HepG2 (cell line): ENCODE results near the gene ELMO2. TPM values are rescaled to one million over a fixed set of nuclear protein-coding genes. Genes with fewer than 3 reads are reported as not detected.

ENCODE experiments used
- ATAC-seq: fragments of 200-7000 bp; cut with Tn5 transposase; 3 replicates; pipeline ENCODE4 v1.9.1; 2020; ENCODE audit warnings: mild to moderate bottlenecking, moderate library complexity
- BruUV-seq: library from RNA; stranded (reverse); fragments of 400-500 nt; replicated peaks from 2 replicates; lab custom pipeline; 2021; lab: Mats Ljungman, UMichigan
- CTCF ChIA-PET: fragments of 300-600 bp; formaldehyde crosslinking; extraction: SDS; loops from one replicate; lab custom pipeline; 2021; ENCODE audit warnings: low total read pairs, inconsistent platforms, low intra/inter-chr PET ratio; lab: Yijun Ruan, JAX
- POLR2A ChIA-PET: fragments of 350-600 bp; sonication (Branson Sonifier 250); formaldehyde crosslinking; loops from one replicate; lab custom pipeline; 2020; ENCODE audit warnings: antibody characterized with exemption, inconsistent platforms; lab: Yijun Ruan, JAX
- DNase-seq: peaks from one replicate; pipeline ENCODE4 v3.0.0-alpha.2; 2015; ENCODE audit warnings: low spot score
- FAIRE-seq: peaks from 3 replicates; lab custom pipeline; 2011; peaks lifted over from hg19 to GRCh38; lab: Jason Lieb, UNC
- H2AFZ ChIP-seq: one replicate; pipeline ENCODE4 v1.6.1; 2011; ENCODE audit warnings: low read length, inconsistent platforms
- H3K27ac ChIP-seq: fragments of 300-600 bp; 3 replicates; pipeline ENCODE4 v1.8.0; 2011; ENCODE audit warnings: mixed run types, mild to moderate bottlenecking, mixed read lengths, low read length, inconsistent platforms; ENCODE audit not compliant: insufficient read depth; ENCODE audit errors: extremely low read length
- H3K27me3 ChIP-seq, 2 experiments: fragments of 200-600 bp in 1 of 2; 2 replicates in 1 of 2; 3 replicates in 1 of 2; pipeline versions ENCODE4 v1.6.0 to v1.8.0; 2011; ENCODE audit warnings: low read length in 2 of 2, mild to moderate bottlenecking in 2 of 2, moderate library complexity in 2 of 2, inconsistent platforms in 1 of 2; ENCODE audit not compliant: insufficient read depth in 2 of 2, control insufficient read depth in 1 of 2
- H3K36me3 ChIP-seq, 2 experiments: fragments of 200-600 bp in 1 of 2; replicated peaks in 1 of 2; 2 replicates in 1 of 2; 3 replicates in 1 of 2; pipeline versions ENCODE4 v1.5.1 to v1.8.0; 2011; ENCODE audit warnings: low read length in 2 of 2, inconsistent platforms in 1 of 2; ENCODE audit not compliant: insufficient read depth in 2 of 2, control insufficient read depth in 1 of 2
- H3K4me1 ChIP-seq: 2 replicates; pipeline ENCODE4 v1.5.1; 2012; ENCODE audit warnings: low read length, inconsistent platforms; ENCODE audit not compliant: insufficient read depth
- H3K4me2 ChIP-seq: 2 replicates; pipeline ENCODE4 v1.6.0; 2011; ENCODE audit warnings: low read depth, low read length, inconsistent platforms
- H3K4me3 ChIP-seq, 3 experiments: fragments of 200-600 bp in 1 of 3; sonication (generic), shearing (Covaris generic) in 1 of 3; replicated peaks in 1 of 3; 2 replicates each; pipeline ENCODE4 v1.5.1; 2011 to 2016; ENCODE audit warnings: low read length in 3 of 3, inconsistent platforms in 2 of 3, low read depth in 2 of 3, mild to moderate bottlenecking in 2 of 3, control low read depth in 1 of 3, mixed read lengths in 1 of 3; ENCODE audit not compliant: insufficient read depth in 1 of 3
- H3K79me2 ChIP-seq: one replicate; pipeline ENCODE4 v1.6.1; 2011; ENCODE audit warnings: low read length, inconsistent platforms; ENCODE audit not compliant: insufficient read depth
- H3K9ac ChIP-seq: 2 replicates; pipeline ENCODE4 v1.6.0; 2011; ENCODE audit warnings: mild to moderate bottlenecking, low read depth, low read length, inconsistent platforms; ENCODE audit not compliant: insufficient read depth
- H3K9me3 ChIP-seq: 2 replicates; pipeline ENCODE4 v1.5.1; 2012; ENCODE audit warnings: mild to moderate bottlenecking, low read length
- H4K20me1 ChIP-seq: 2 replicates; pipeline ENCODE4 v1.6.0; 2011; ENCODE audit warnings: inconsistent platforms, mild to moderate bottlenecking, low read length, moderate library complexity; ENCODE audit not compliant: insufficient read depth
- CEBPB ChIP-seq: IDR thresholded peaks from 2 replicates; pipeline ENCODE4 v1.6.1; 2011; ENCODE audit warnings: low read depth, low read length, improper control_type of control experiment, borderline replicate concordance
- DDIT3 ChIP-seq: sonication (generic); formaldehyde crosslinking; IDR thresholded peaks from 2 replicates; pipeline ENCODE4 v1.4.0; 2020; ENCODE audit warnings: mild to moderate bottlenecking, missing genetic modification reagents
- GATAD2A ChIP-seq: IDR thresholded peaks from 2 replicates; pipeline ENCODE4 v1.6.1; 2016
- GTF3A ChIP-seq: sonication (generic); formaldehyde crosslinking; conservative IDR thresholded peaks from 2 replicates; pipeline ENCODE4 v1.4.0; 2020; ENCODE audit warnings: mild to moderate bottlenecking, missing genetic modification reagents
- HCFC1 ChIP-seq: fragments of 150-350 bp; IDR thresholded peaks from 2 replicates; pipeline ENCODE4 v1.6.1; 2014; ENCODE audit warnings: low read depth, low read length
- IKZF1 ChIP-seq: fragments of 450-650 bp; IDR thresholded peaks from 2 replicates; pipeline ENCODE4 v1.7.1; 2016
- RAD21 ChIP-seq: fragments of 450-650 bp; formaldehyde crosslinking; IDR thresholded peaks from 2 replicates; pipeline ENCODE4 v1.5.0; 2020; ENCODE audit warnings: mild to moderate bottlenecking
- SP5 ChIP-seq: IDR thresholded peaks from 2 replicates; pipeline ENCODE4 v1.6.1; 2016; ENCODE audit warnings: low read depth, borderline replicate concordance
- TBL1XR1 ChIP-seq: fragments of 150-350 bp; IDR thresholded peaks from 2 replicates; pipeline ENCODE4 v1.6.1; 2014; ENCODE audit warnings: borderline replicate concordance, low read length; ENCODE audit not compliant: partially characterized antibody
- TEAD3 ChIP-seq: optimal IDR thresholded peaks from 2 replicates; pipeline ENCODE3; 2016; ENCODE audit warnings: borderline replicate concordance
- ZBTB49 ChIP-seq: sonication (generic); formaldehyde crosslinking; IDR thresholded peaks from 2 replicates; pipeline ENCODE4 v1.4.0; 2020; ENCODE audit warnings: missing genetic modification reagents, borderline replicate concordance
- ZBTB7A ChIP-seq: sonication (generic); formaldehyde crosslinking; IDR thresholded peaks from 2 replicates; pipeline ENCODE4 v1.8.0; 2022; ENCODE audit warnings: mild to moderate bottlenecking, missing genetic modification reagents
- ZNF317 ChIP-seq: sonication (generic); formaldehyde crosslinking; IDR thresholded peaks from 2 replicates; pipeline ENCODE4 v1.5.0; 2020; ENCODE audit warnings: mild to moderate bottlenecking, missing genetic modification reagents
- ZNF883 ChIP-seq: sonication (generic); formaldehyde crosslinking; IDR thresholded peaks from 2 replicates; pipeline ENCODE4 v1.5.1; 2020; ENCODE audit warnings: mild to moderate bottlenecking, missing genetic modification reagents; ENCODE audit errors: not compliant biosample characterization
- WGBS: methylation state at CpG from one replicate; pipeline ENCODE4 v1.1.6; 2017; ENCODE audit warnings: low lambda C conversion rate; 5-methylcytosine and 5-hydroxymethylcytosine counted together
- in situ Hi-C: cut with HindIII; loops from 2 replicates; pipeline ENCODE4 v1.10.0; 2017; ENCODE audit warnings: low pct_unique_long_range_greater_than_20kb; ENCODE audit not compliant: extremely low pct_ligation_motif_present
- intact Hi-C: fragments of 100-400 bp; cut with micrococcal nuclease; formaldehyde crosslinking; loops from one replicate; pipeline ENCODE4 v1.10.0; 2022; ENCODE audit not compliant: unreplicated experiment
- polyA plus RNA-seq, 8 experiments: library from polyadenylated mRNA; depleted of rRNA in 3 of 8; stranded (reverse) in 7 of 8; unstranded in 1 of 8; fragments of >200 nt; fragmentation: Illumina TruSeq in 4 of 8; extraction: Trizol in 4 of 8; gene quantifications; 2 replicates each; pipeline versions ENCODE4 v1.2.1 to v1.2.3, GENCODE V29; 2011 to 2016; ENCODE audit warnings: low read depth in 4 of 8, missing spikeins in 1 of 8, mixed read lengths in 1 of 8; ENCODE audit not compliant: insufficient read depth in 1 of 8
- total RNA-seq, 5 experiments: library from RNA; depleted of rRNA; stranded (reverse); fragments of >200 nt; fragmentation: Illumina TruSeq; extraction: Trizol; gene quantifications; 2 replicates each; pipeline ENCODE4 v1.2.3, GENCODE V29; 2016; ENCODE audit warnings: low read depth in 1 of 5
- TF ChIP-seq, protein P1 (sequence below): sonication (generic); formaldehyde crosslinking; IDR thresholded peaks from 2 replicates; pipeline ENCODE4 v1.4.0; 2020; ENCODE audit warnings: mild to moderate bottlenecking, missing genetic modification reagents
- TF ChIP-seq, protein P2 (sequence below): sonication (generic); formaldehyde crosslinking; IDR thresholded peaks from 2 replicates; pipeline ENCODE4 v1.5.0; 2020; ENCODE audit warnings: mild to moderate bottlenecking, missing genetic modification reagents, moderate library complexity

Gene ELMO2
- total and polyA plus RNA-seq, 2 of the 13 experiments (the other 11 are each of a cell fraction or from before 2014, with no cell fraction given): 30.6 to 35.7 TPM

- TF ChIP-seq, protein P1, sequence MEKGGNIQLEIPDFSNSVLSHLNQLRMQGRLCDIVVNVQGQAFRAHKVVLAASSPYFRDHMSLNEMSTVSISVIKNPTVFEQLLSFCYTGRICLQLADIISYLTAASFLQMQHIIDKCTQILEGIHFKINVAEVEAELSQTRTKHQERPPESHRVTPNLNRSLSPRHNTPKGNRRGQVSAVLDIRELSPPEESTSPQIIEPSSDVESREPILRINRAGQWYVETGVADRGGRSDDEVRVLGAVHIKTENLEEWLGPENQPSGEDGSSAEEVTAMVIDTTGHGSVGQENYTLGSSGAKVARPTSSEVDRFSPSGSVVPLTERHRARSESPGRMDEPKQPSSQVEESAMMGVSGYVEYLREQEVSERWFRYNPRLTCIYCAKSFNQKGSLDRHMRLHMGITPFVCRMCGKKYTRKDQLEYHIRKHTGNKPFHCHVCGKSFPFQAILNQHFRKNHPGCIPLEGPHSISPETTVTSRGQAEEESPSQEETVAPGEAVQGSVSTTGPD: no peak
Measured at GRCh38 chr20:46325789-46326188, 80.6 kb downstream of the ELMO2 start (continued).

DNA sequence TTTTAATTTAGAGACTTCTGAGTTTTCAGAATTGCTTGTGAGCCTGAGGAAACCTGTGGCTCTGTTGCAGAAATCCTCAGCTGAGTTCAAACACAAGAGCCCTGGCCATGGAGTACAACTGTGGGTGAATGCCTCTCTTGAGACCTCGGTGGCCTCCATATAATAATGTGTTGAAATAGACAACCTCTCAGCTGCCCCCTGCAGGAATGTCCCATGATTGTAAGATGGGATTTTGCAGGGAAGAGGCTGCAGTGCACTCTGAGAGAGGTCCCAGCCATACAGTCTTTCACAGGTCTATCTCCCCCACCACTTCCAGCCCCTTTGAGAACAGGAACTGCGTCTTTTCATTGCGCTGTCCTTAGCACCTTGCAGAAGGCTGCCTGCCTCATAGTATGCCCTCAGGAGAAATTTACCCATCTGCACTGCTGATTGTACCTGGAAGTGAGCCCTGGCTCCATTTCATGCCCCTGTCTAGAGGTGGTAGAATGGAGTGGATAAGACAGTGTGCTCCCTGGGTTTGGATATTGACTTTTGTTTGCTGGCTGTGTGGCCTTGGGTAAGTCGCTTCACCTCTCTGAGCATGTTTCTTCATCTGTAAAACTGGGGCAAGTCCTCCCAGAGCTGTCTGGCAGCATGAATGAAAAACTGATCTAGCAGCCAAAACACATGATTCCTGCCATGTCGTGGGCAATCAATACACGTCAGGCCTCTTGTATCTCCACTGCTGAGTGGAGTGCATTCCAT is 81.3 kb downstream of the ELMO2 start:
- Histone ChIP-seq H3K4me2 (no peak overlapping the region), H3K79me2 (no peaks in the 10 kb centered on the region), H3K27ac (no peak overlapping the region), H3K4me3 (no peak overlapping the region), H2AFZ (no peak overlapping the region), H3K9me3 (no peaks in the 10 kb centered on the region), H4K20me1 (no peaks in the 10 kb centered on the region), H3K9ac (no peak overlapping the region), H3K4me1 (no peaks in the 10 kb centered on the region), H3K27me3 (peaks cover 12 to 53% of the 10 kb centered on the region in 2 experiments), H3K36me3 (no peaks in the 10 kb centered on the region)
- ChIA-PET CTCF (interaction anchor here (1.1 to 3.1 kb wide), 3 partner anchors 18 to 192 kb away, joined by 3 to 16 read pairs (median 4); partner anchors contain the start of gene CDH22), POLR2A (no interaction called here)
- FAIRE-seq: peak; percentile 92
- DNase-seq: peak; percentile 69
- BruUV-seq: no TSS peak
- in situ Hi-C loops: no loop called here
- intact Hi-C loops: loop anchor here (1.0 to 2.0 kb wide), 2 partner anchors 18 to 193 kb away; no protein-coding TSS in a partner anchor
- ATAC-seq: peak; percentile 91
- WGBS: 24% methylated on average over 6 of the region's 6 CpGs
- no peak for TF ChIP-seq HCFC1
- no peak for TF ChIP-seq TBL1XR1
- no peak for TF ChIP-seq IKZF1
- TF ChIP-seq GATAD2A (CRISPR knock-in tag): no peak
- 0 out of 2 replicates have a peak, but pooled peaks have one; percentile 33 for TF ChIP-seq RAD21
- TF ChIP-seq GTF3A (CRISPR knock-in tag): no peak
- TF ChIP-seq SP5 (CRISPR knock-in tag): no peak
- TF ChIP-seq ZBTB7A (CRISPR knock-in tag): no peak
- no peak for TF ChIP-seq DDIT3
- no peak for TF ChIP-seq ZBTB49 (CRISPR knock-in tag)
- TF ChIP-seq, protein P2, sequence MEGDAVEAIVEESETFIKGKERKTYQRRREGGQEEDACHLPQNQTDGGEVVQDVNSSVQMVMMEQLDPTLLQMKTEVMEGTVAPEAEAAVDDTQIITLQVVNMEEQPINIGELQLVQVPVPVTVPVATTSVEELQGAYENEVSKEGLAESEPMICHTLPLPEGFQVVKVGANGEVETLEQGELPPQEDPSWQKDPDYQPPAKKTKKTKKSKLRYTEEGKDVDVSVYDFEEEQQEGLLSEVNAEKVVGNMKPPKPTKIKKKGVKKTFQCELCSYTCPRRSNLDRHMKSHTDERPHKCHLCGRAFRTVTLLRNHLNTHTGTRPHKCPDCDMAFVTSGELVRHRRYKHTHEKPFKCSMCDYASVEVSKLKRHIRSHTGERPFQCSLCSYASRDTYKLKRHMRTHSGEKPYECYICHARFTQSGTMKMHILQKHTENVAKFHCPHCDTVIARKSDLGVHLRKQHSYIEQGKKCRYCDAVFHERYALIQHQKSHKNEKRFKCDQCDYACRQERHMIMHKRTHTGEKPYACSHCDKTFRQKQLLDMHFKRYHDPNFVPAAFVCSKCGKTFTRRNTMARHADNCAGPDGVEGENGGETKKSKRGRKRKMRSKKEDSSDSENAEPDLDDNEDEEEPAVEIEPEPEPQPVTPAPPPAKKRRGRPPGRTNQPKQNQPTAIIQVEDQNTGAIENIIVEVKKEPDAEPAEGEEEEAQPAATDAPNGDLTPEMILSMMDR: peak; percentile 68
- TF ChIP-seq TEAD3 (CRISPR knock-in tag): peak; percentile 76
- no peak for TF ChIP-seq ZNF883 (CRISPR knock-in tag)
- TF ChIP-seq CEBPB: peak; percentile 32; the same call in 1 of the 2 replicates
- TF ChIP-seq ZNF317 (CRISPR knock-in tag): no peak
